Astrocyte (in vitro differentiated cells and primary cell): ENCODE measurements around the gene COG5. TPM values are rescaled to one million over a fixed set of nuclear protein-coding genes. Genes with fewer than 3 reads are reported as not detected.

Experiments
- DNase-seq: peaks from one replicate; pipeline ENCODE4 v3.0.0-alpha.2; 2010; ENCODE audit warnings: low read depth
- FAIRE-seq: peaks from 2 replicates; lab custom pipeline; 2011; peaks lifted over from hg19 to GRCh38; lab: Jason Lieb, UNC
- H2AFZ ChIP-seq: 2 replicates; pipeline ENCODE4 v1.6.0; 2012; ENCODE audit warnings: low read depth, low read length, inconsistent platforms
- H3K27ac ChIP-seq: 2 replicates; pipeline ENCODE4 v1.5.1; 2011; ENCODE audit warnings: low read depth, low read length, inconsistent platforms
- H3K27me3 ChIP-seq: 2 replicates; pipeline ENCODE4 v1.6.0; 2011; ENCODE audit warnings: low read length, inconsistent platforms; ENCODE audit not compliant: insufficient read depth
- H3K36me3 ChIP-seq: 2 replicates; pipeline ENCODE4 v1.5.1; 2011; ENCODE audit warnings: low read length, inconsistent platforms; ENCODE audit not compliant: insufficient read depth
- H3K4me1 ChIP-seq: 2 replicates; pipeline ENCODE4 v1.5.1; 2011; ENCODE audit warnings: low read length, inconsistent platforms; ENCODE audit not compliant: insufficient read depth
- H3K4me2 ChIP-seq: 2 replicates; pipeline ENCODE4 v1.6.0; 2012; ENCODE audit warnings: low read length, inconsistent platforms
- H3K4me3 ChIP-seq: 2 replicates; pipeline ENCODE4 v1.5.1; 2011; ENCODE audit warnings: low read depth, mild to moderate bottlenecking, low read length, inconsistent platforms; ENCODE audit not compliant: insufficient read depth
- H3K79me2 ChIP-seq: 2 replicates; pipeline ENCODE4 v1.6.0; 2012; ENCODE audit warnings: mild to moderate bottlenecking, low read length, inconsistent platforms; ENCODE audit not compliant: insufficient read depth
- H3K9ac ChIP-seq: 2 replicates; pipeline ENCODE4 v1.6.0; 2012; ENCODE audit warnings: mild to moderate bottlenecking, low read length, inconsistent platforms
- H3K9me3 ChIP-seq: 2 replicates; pipeline ENCODE4 v1.5.1; 2012; ENCODE audit warnings: low read depth, mild to moderate bottlenecking, low read length, inconsistent platforms; ENCODE audit not compliant: insufficient read depth
- H4K20me1 ChIP-seq: 2 replicates; pipeline ENCODE4 v1.6.0; 2012; ENCODE audit warnings: low read length, inconsistent platforms; ENCODE audit not compliant: insufficient read depth
- H3K27ac Mint-ChIP-seq: one replicate; pipeline ENCODE4 v1.8.0; 2021; ENCODE audit warnings: mild to moderate bottlenecking, mixed read lengths; ENCODE audit not compliant: unreplicated experiment
- H3K27me3 Mint-ChIP-seq: one replicate; pipeline ENCODE4 v1.8.0; 2021; ENCODE audit warnings: low read depth, mixed read lengths; ENCODE audit not compliant: unreplicated experiment
- H3K36me3 Mint-ChIP-seq: one replicate; pipeline ENCODE4 v1.8.0; 2021; ENCODE audit warnings: low read depth, mixed read lengths; ENCODE audit not compliant: unreplicated experiment
- H3K4me1 Mint-ChIP-seq: one replicate; pipeline ENCODE4 v1.8.0; 2021; ENCODE audit warnings: low read depth, mixed read lengths; ENCODE audit not compliant: unreplicated experiment
- H3K4me3 Mint-ChIP-seq: one replicate; pipeline ENCODE4 v1.8.0; 2021; ENCODE audit warnings: mild to moderate bottlenecking, moderate library complexity, mixed read lengths; ENCODE audit not compliant: unreplicated experiment
- H3K9me3 Mint-ChIP-seq: one replicate; pipeline ENCODE4 v1.8.0; 2021; ENCODE audit warnings: mild to moderate bottlenecking, mixed read lengths; ENCODE audit not compliant: unreplicated experiment
- EZH2 ChIP-seq: IDR thresholded peaks from 2 replicates; pipeline ENCODE4 v1.6.1; 2012; ENCODE audit warnings: mild to moderate bottlenecking, low read length, inconsistent platforms; ENCODE audit not compliant: insufficient read depth
- total RNA-seq: library from RNA; stranded (reverse); gene quantifications from 2 replicates; pipeline ENCODE4 v1.2.1, GENCODE V29; 2021
- TF ChIP-seq, protein P1 (sequence below): IDR thresholded peaks from 2 replicates; pipeline ENCODE4 v1.5.1; 2011; ENCODE audit warnings: low read depth, mild to moderate bottlenecking, inconsistent platforms, low read length, moderate library complexity; ENCODE audit not compliant: insufficient read depth

COG5 gene
- total RNA-seq, 1 donor from 2014 or later: 57.1 TPM

DNA sequence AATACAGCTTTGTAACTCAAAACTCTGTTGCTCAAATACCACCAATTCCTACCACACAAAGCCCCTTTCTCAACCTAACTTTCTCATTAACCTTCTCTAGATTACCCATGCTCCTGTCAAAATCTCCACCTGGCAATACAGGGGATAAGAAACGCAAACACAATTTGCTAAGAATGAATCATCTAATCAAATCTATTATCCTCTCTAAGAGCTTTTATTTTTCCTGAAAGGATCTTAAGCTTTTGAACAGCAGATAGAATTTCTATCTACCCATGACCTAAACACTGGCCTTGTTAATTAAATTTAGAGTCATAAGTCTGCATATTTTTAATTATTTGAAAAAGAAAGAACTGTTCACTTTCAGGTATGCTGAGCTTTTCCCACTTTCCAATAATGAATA lies 296.6 kb downstream of the COG5 start:
- Mint-ChIP-seq H3K27ac (no peak overlapping the region), H3K4me3 (no peak overlapping the region), H3K9me3 (no peaks in the 10 kb centered on the region), H3K36me3 (peaks cover 2% of the 10 kb centered on the region), H3K27me3 (no peaks in the 10 kb centered on the region), H3K4me1 (peaks cover 2% of the 10 kb centered on the region)
- Histone ChIP-seq H3K27me3 (no peaks in the 10 kb centered on the region), H3K79me2 (no peaks in the 10 kb centered on the region), H3K27ac (no peak overlapping the region), H3K4me3 (no peak overlapping the region), H4K20me1 (no peaks in the 10 kb centered on the region), H3K9ac (no peak overlapping the region), H3K36me3 (no peaks in the 10 kb centered on the region), H2AFZ (no peak overlapping the region), H3K4me1 (no peaks in the 10 kb centered on the region), H3K9me3 (no peaks in the 10 kb centered on the region), H3K4me2 (no peak overlapping the region)
- DNase-seq (no peak), FAIRE-seq (no peak)
- TF ChIP-seq EZH2: no peak
- TF ChIP-seq, protein P1, sequence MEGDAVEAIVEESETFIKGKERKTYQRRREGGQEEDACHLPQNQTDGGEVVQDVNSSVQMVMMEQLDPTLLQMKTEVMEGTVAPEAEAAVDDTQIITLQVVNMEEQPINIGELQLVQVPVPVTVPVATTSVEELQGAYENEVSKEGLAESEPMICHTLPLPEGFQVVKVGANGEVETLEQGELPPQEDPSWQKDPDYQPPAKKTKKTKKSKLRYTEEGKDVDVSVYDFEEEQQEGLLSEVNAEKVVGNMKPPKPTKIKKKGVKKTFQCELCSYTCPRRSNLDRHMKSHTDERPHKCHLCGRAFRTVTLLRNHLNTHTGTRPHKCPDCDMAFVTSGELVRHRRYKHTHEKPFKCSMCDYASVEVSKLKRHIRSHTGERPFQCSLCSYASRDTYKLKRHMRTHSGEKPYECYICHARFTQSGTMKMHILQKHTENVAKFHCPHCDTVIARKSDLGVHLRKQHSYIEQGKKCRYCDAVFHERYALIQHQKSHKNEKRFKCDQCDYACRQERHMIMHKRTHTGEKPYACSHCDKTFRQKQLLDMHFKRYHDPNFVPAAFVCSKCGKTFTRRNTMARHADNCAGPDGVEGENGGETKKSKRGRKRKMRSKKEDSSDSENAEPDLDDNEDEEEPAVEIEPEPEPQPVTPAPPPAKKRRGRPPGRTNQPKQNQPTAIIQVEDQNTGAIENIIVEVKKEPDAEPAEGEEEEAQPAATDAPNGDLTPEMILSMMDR: no peak

DNA sequence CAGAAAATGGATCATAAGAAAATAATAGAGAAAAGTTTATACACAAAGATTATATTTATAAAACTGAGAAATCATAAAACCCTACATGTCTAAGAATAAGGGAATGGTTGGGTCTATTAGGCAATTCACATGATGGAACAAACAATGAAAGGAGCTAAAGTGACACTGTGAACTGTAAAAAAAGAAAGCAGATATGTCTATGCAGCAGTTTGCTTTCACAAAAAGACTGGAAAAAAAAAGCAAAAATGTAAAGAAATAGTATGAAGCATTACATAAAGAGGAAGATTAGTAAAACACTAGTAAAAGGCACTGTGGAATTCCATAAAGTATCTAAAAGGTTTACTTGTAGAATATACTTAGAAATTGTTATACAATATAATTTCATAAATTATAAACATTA lies 299.0 kb downstream of the COG5 start:
- H2AFZ ChIP-seq: no peak overlapping the region
- H3K4me1 ChIP-seq: no peaks in the 10 kb centered on the region
- no peak overlapping the region for H3K4me2 ChIP-seq
- TF ChIP-seq, protein P1: no peak
- no peak for TF ChIP-seq EZH2
- no peak for FAIRE-seq
- no peak overlapping the region for H3K27ac ChIP-seq
- H3K4me1 Mint-ChIP-seq: peaks cover 2% of the 10 kb centered on the region
- no peaks in the 10 kb centered on the region for H3K79me2 ChIP-seq
- H3K4me3 ChIP-seq: no peak overlapping the region
- H3K27ac Mint-ChIP-seq: no peak overlapping the region
- no peaks in the 10 kb centered on the region for H3K27me3 Mint-ChIP-seq
- no peaks in the 10 kb centered on the region for H3K9me3 ChIP-seq
- peaks cover 4% of the 10 kb centered on the region for H3K36me3 Mint-ChIP-seq
- H3K9me3 Mint-ChIP-seq: no peaks in the 10 kb centered on the region
- no peak overlapping the region for H3K9ac ChIP-seq
- no peaks in the 10 kb centered on the region for H3K36me3 ChIP-seq
- H4K20me1 ChIP-seq: no peaks in the 10 kb centered on the region
- DNase-seq: no peak
- no peak overlapping the region for H3K4me3 Mint-ChIP-seq
- H3K27me3 ChIP-seq: no peaks in the 10 kb centered on the region

DNA sequence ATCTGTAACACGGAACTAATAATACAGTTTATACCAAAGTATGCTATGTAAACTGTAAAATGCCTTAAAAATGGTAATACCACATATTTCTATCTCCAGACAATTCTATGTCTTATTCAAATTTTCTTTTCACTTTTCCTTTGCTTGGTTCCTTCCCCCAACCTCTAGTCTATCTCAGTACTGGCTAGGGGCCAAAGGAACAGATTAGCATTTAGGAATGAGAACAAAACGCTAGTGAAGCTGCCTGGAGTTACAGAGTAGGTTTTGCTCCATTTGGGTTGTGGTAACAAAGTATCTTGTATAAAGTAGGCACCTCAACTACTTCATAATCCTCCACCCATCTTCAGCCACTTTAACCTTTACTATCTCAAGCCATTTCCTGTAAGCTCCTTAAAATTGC lies 300.9 kb downstream of the COG5 start:
- Mint-ChIP-seq H3K4me3 (no peak overlapping the region), H3K4me1 (peaks cover 8% of the 10 kb centered on the region), H3K9me3 (no peaks in the 10 kb centered on the region), H3K27me3 (no peaks in the 10 kb centered on the region), H3K27ac (no peak overlapping the region), H3K36me3 (peaks cover 4% of the 10 kb centered on the region)
- FAIRE-seq: no peak
- no peaks in the 10 kb centered on the region for H3K9me3 ChIP-seq
- H3K4me2 ChIP-seq: no peak overlapping the region
- no peaks in the 10 kb centered on the region for H3K27me3 ChIP-seq
- H3K4me3 ChIP-seq: no peak overlapping the region
- H3K9ac ChIP-seq: no peak overlapping the region
- TF ChIP-seq, protein P1: no peak
- TF ChIP-seq EZH2: no peak
- no peaks in the 10 kb centered on the region for H3K36me3 ChIP-seq
- no peak overlapping the region for H3K27ac ChIP-seq
- H3K4me1 ChIP-seq: no peaks in the 10 kb centered on the region
- DNase-seq: no peak
- no peaks in the 10 kb centered on the region for H4K20me1 ChIP-seq
- H2AFZ ChIP-seq: no peak overlapping the region
- no peaks in the 10 kb centered on the region for H3K79me2 ChIP-seq
